ENCODE data around the gene FOXP2. TPM values are rescaled to one million over a fixed set of nuclear protein-coding genes. Genes with fewer than 3 reads are reported as not detected.

Gene FOXP2
- polyA plus RNA-seq, 2 of the 4 experiments (the other 2 are of a cell fraction): 0.05 TPM; not detected in 1

DNA sequence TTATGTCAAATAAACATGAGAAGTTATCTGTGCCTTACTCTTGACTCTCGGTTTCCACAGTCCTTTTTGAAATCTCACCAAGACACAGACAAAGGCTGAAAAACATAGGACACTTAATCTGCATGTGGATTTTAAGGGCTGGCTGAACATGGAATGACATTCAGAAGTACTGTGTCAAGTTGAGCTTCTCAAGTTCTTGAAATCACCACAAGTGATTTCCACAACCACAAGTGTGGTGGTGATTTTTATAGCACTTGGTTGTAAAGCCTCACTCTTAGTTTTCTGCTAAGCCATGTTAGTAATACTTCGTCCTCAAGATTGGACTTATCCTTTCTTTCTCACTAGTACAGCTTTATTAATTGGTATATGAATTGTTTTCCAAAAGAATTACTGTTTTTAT is 29.6 kb downstream of the FOXP2 start:
- FAIRE-seq: no peak
- 12% methylated on average over 2 of the region's 2 CpGs for WGBS (ENCODE audit: missing lambda C conversion rate)

GRCh38 chr7:114450431-114450830 is 35.8 kb downstream of the FOXP2 start:
- Histone ChIP-seq H3K27ac (no peak overlapping the region), H3K9me3 (no peaks in the 10 kb centered on the region), H3K4me2 (no peak overlapping the region), H3K4me1 (no peaks in the 10 kb centered on the region), H3K4me3 (no peak overlapping the region)
- ChIA-PET POLR2A (no interaction called here), CTCF (interaction anchor here (0.7 kb wide), 1 partner anchor 24 kb away, joined by 4 read pairs; no protein-coding TSS in a partner anchor)
- WGBS (ENCODE audit: missing lambda C conversion rate): 32% methylated on average over 2 of the region's 2 CpGs
- FAIRE-seq (no peak), DNase-seq (ENCODE audit: low read depth in 1 of 2, low spot score in 1 of 2) (no peak), ATAC-seq (no peak)
- TF ChIP-seq ZSCAN20 (CRISPR knock-in tag; IDR thresholded peaks at IDR 0.05) (no peak), HDAC2 (IDR thresholded peaks at IDR 0.05) (no peak), CTCF (IDR thresholded peaks at IDR 0.05) (no peak), RCOR1 (IDR thresholded peaks at IDR 0.05; ENCODE audit: low read depth, low read length) (no peak), BHLHE40 (IDR thresholded peaks at IDR 0.05; ENCODE audit: low read depth, low read length) (no peak), HOXB13 (CRISPR knock-in tag; IDR thresholded peaks at IDR 0.05; ENCODE audit: low read depth) (no peak), SREBF2 (IDR thresholded peaks at IDR 0.05) (no peak), ESRRA (IDR thresholded peaks at IDR 0.05; ENCODE audit: borderline replicate concordance, low read length) (no peak), NR3C1 (IDR thresholded peaks at IDR 0.05) (no peak), EP300 (IDR thresholded peaks at IDR 0.05) (no peak), MYC (IDR thresholded peaks at IDR 0.05; ENCODE audit: borderline replicate concordance, low read length) (no peak), POLR2AphosphoS2 (conservative IDR thresholded peaks at IDR 0.05; ENCODE audit: low read length) (no peak), E2F6 (IDR thresholded peaks at IDR 0.05; ENCODE audit: borderline replicate concordance, low read depth) (no peak), KDM1A (IDR thresholded peaks at IDR 0.05; ENCODE audit: low read depth) (no peak), MAZ (IDR thresholded peaks at IDR 0.05; ENCODE audit: borderline replicate concordance, low read depth, low read length) (no peak)
- TF ChIP-seq, protein P1, sequence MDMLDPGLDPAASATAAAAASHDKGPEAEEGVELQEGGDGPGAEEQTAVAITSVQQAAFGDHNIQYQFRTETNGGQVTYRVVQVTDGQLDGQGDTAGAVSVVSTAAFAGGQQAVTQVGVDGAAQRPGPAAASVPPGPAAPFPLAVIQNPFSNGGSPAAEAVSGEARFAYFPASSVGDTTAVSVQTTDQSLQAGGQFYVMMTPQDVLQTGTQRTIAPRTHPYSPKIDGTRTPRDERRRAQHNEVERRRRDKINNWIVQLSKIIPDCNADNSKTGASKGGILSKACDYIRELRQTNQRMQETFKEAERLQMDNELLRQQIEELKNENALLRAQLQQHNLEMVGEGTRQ (IDR thresholded peaks at IDR 0.05): no peak
- TF ChIP-seq, protein P2, sequence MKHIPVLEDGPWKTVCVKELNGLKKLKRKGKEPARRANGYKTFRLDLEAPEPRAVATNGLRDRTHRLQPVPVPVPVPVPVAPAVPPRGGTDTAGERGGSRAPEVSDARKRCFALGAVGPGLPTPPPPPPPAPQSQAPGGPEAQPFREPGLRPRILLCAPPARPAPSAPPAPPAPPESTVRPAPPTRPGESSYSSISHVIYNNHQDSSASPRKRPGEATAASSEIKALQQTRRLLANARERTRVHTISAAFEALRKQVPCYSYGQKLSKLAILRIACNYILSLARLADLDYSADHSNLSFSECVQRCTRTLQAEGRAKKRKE (CRISPR knock-in tag; IDR thresholded peaks at IDR 0.05; ENCODE audit: low read depth): no peak

More for the DNA sequence above, 29.6 kb downstream of the FOXP2 start:
- no peak overlapping the region for H3K4me3 ChIP-seq
- ATAC-seq (no peak), DNase-seq (ENCODE audit: low read depth in 1 of 2, low spot score in 1 of 2) (no peak)
- H3K27ac ChIP-seq: no peak overlapping the region
- H3K9me3 ChIP-seq: no peaks in the 10 kb centered on the region
- H3K4me2 ChIP-seq: no peak overlapping the region
- TF ChIP-seq ZFP36 (IDR thresholded peaks at IDR 0.05; ENCODE audit: borderline replicate concordance, partially characterized antibody) (no peak), JUNB (IDR thresholded peaks at IDR 0.05) (no peak), KDM1A (IDR thresholded peaks at IDR 0.05; ENCODE audit: low read depth) (no peak), HES2 (IDR thresholded peaks at IDR 0.05) (no peak), HOXB5 (CRISPR knock-in tag; IDR thresholded peaks at IDR 0.05) (no peak), MYC (IDR thresholded peaks at IDR 0.05; ENCODE audit: borderline replicate concordance, low read length) (no peak), E2F6 (IDR thresholded peaks at IDR 0.05; ENCODE audit: borderline replicate concordance, low read depth) (no peak), NR3C1 (IDR thresholded peaks at IDR 0.05) (no peak), RAD21 (conservative IDR thresholded peaks at IDR 0.05 in 1 of 2, IDR thresholded peaks at IDR 0.05 in 1 of 2) (no peak), FOSL2 (IDR thresholded peaks at IDR 0.05) (no peak), FOSL2 (CRISPR knock-in tag; IDR thresholded peaks at IDR 0.05) (no peak), CBX2 (IDR thresholded peaks at IDR 0.05; ENCODE audit: borderline replicate concordance, low read depth) (no peak)
- TF ChIP-seq, protein P3, sequence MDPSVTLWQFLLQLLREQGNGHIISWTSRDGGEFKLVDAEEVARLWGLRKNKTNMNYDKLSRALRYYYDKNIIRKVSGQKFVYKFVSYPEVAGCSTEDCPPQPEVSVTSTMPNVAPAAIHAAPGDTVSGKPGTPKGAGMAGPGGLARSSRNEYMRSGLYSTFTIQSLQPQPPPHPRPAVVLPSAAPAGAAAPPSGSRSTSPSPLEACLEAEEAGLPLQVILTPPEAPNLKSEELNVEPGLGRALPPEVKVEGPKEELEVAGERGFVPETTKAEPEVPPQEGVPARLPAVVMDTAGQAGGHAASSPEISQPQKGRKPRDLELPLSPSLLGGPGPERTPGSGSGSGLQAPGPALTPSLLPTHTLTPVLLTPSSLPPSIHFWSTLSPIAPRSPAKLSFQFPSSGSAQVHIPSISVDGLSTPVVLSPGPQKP (IDR thresholded peaks at IDR 0.05; ENCODE audit: low read depth, low read length): no peak
- H3K4me1 ChIP-seq: no peaks in the 10 kb centered on the region
- ChIA-PET POLR2A (no interaction called here), CTCF (no interaction called here)
